Right lung (tissue), 5 donors: Measurements from ENCODE around the gene ZNF718. TPM values are rescaled to one million over a fixed set of nuclear protein-coding genes. Genes with fewer than 3 reads are reported as not detected.

ENCODE experiments used
- polyA plus RNA-seq, 5 donors: library from polyadenylated mRNA; unstranded; fragments of 120-200 nt; gene quantifications; one replicate each; pipeline versions ENCODE4 v1.2.1 to v1.2.3, GENCODE V29; 2013; ENCODE audit warnings: inconsistent platforms in 1 of 5, low replicate concordance in 1 of 5; ENCODE audit not compliant: insufficient read length in 5 of 5, insufficient read depth in 1 of 5

ZNF718 gene
- polyA plus RNA-seq, 5 donors: 7.4 to 15.6 (median 13.1) TPM

Other genes starting within 250 kb of the ZNF718 start
- 10 to 100 TPM; 13.9 to 22.7 (median 18.2) TPM for gene ZNF595, start 71.2 kb upstream of the ZNF718 start, polyA plus RNA-seq
- gene ZNF732, start 181.0 kb downstream of the ZNF718 start, polyA plus RNA-seq: 1 to 10 TPM; 1.5 to 3.0 (median 2.1) TPM
- gene ZNF141, start 213.3 kb downstream of the ZNF718 start, polyA plus RNA-seq: 10 to 100 TPM; 24.3 to 42.7 (median 38.5) TPM